Activated T-helper 2 cell treated with anti-CD3 and anti-CD28 coated beads, Interferon-gamma antibody, Interleukin-2, Interleukin-4, amounts not matched to agents 10 μg/mL and 5 μg/mL and 100 μg/mL, durations not matched to agents 14 hours and 24 hours and 36 hours (primary cell): ENCODE results near the gene CD163L1. TPM values are rescaled to one million over a fixed set of nuclear protein-coding genes. Genes with fewer than 3 reads are reported as not detected.

Experiments used
- DNase-seq: peaks from one replicate; pipeline ENCODE4 v3.0.0; 2021; ENCODE audit warnings: low spot score
- H3K27ac Mint-ChIP-seq: one replicate; pipeline ENCODE4 v1.8.0; 2021; ENCODE audit warnings: mixed read lengths
- H3K27me3 Mint-ChIP-seq: one replicate; pipeline ENCODE4 v1.8.0; 2021; ENCODE audit warnings: low read depth, mixed read lengths
- H3K36me3 Mint-ChIP-seq: one replicate; pipeline ENCODE4 v1.8.0; 2021; ENCODE audit warnings: low read depth, mixed read lengths
- H3K4me1 Mint-ChIP-seq: one replicate; pipeline ENCODE4 v1.8.0; 2021; ENCODE audit warnings: low read depth, mixed read lengths
- H3K4me3 Mint-ChIP-seq: one replicate; pipeline ENCODE4 v1.8.0; 2021; ENCODE audit warnings: low read depth, mild to moderate bottlenecking, moderate library complexity, mixed read lengths
- H3K9me3 Mint-ChIP-seq: one replicate; pipeline ENCODE4 v1.8.0; 2021; ENCODE audit warnings: mixed read lengths
- intact Hi-C: fragments of 100-400 bp; cut with micrococcal nuclease; formaldehyde crosslinking; loops from one replicate; pipeline ENCODE4 v1.15.1; 2023
- total RNA-seq: library from RNA; stranded (reverse); gene quantifications from 2 replicates; pipeline ENCODE4 v1.2.3, GENCODE V29; 2022

CD163L1 gene
- total RNA-seq, 1 donor from 2014 or later = not detected

GRCh38 chr12:7395950-7396349 lies 48.0 kb downstream of the CD163L1 start:
- intact Hi-C loops = no loop called here
- peaks cover 4% of the 10 kb centered on the region for H3K27me3 Mint-ChIP-seq
- no peak overlapping the region for H3K4me3 Mint-ChIP-seq
- no peak overlapping the region for H3K27ac Mint-ChIP-seq
- H3K4me1 Mint-ChIP-seq = no peaks in the 10 kb centered on the region
- H3K36me3 Mint-ChIP-seq = no peaks in the 10 kb centered on the region
- no peak for DNase-seq
- H3K9me3 Mint-ChIP-seq = no peaks in the 10 kb centered on the region

GRCh38 chr12:7387289-7387688 lies 56.7 kb downstream of the CD163L1 start:
- intact Hi-C loops = no loop called here
- DNase-seq = no peak
- H3K4me1 Mint-ChIP-seq = no peaks in the 10 kb centered on the region
- H3K9me3 Mint-ChIP-seq = no peaks in the 10 kb centered on the region
- H3K27ac Mint-ChIP-seq = no peak overlapping the region
- no peaks in the 10 kb centered on the region for H3K36me3 Mint-ChIP-seq
- H3K4me3 Mint-ChIP-seq = no peak overlapping the region
- peaks cover 2% of the 10 kb centered on the region for H3K27me3 Mint-ChIP-seq

- Mint-ChIP-seq H3K36me3 (no peaks in the 10 kb centered on the region), H3K27ac (no peak overlapping the region), H3K9me3 (no peaks in the 10 kb centered on the region), H3K4me3 (no peak overlapping the region), H3K4me1 (no peaks in the 10 kb centered on the region), H3K27me3 (peaks cover 7% of the 10 kb centered on the region)
- DNase-seq = no peak
- intact Hi-C loops = no loop called here
Measured at GRCh38 chr12:7383157-7383556, 60.8 kb downstream of the CD163L1 start.

- no peak for DNase-seq
- H3K27me3 Mint-ChIP-seq = peaks cover 9% of the 10 kb centered on the region
- H3K9me3 Mint-ChIP-seq = no peaks in the 10 kb centered on the region
- no peaks in the 10 kb centered on the region for H3K4me1 Mint-ChIP-seq
- no peaks in the 10 kb centered on the region for H3K36me3 Mint-ChIP-seq
- intact Hi-C loops = no loop called here
- no peak overlapping the region for H3K27ac Mint-ChIP-seq
- H3K4me3 Mint-ChIP-seq = no peak overlapping the region
Measured at GRCh38 chr12:7376196-7376595, 67.8 kb downstream of the CD163L1 start.

- no peak for DNase-seq
- Mint-ChIP-seq H3K27ac (no peak overlapping the region), H3K36me3 (no peaks in the 10 kb centered on the region), H3K27me3 (peaks cover 8% of the 10 kb centered on the region), H3K9me3 (no peaks in the 10 kb centered on the region), H3K4me1 (no peaks in the 10 kb centered on the region), H3K4me3 (no peak overlapping the region)
- intact Hi-C loops = no loop called here
Measured at GRCh38 chr12:7375145-7375543, 68.8 kb downstream of the CD163L1 start.

GRCh38 chr12:7374423-7375144 lies 69.4 kb downstream of the CD163L1 start:
- Mint-ChIP-seq H3K27me3 (peaks cover 8% of the 10 kb centered on the region), H3K27ac (no peak overlapping the region), H3K4me1 (no peaks in the 10 kb centered on the region), H3K36me3 (no peaks in the 10 kb centered on the region), H3K9me3 (no peaks in the 10 kb centered on the region), H3K4me3 (no peak overlapping the region)
- DNase-seq = no peak
- intact Hi-C loops = no loop called here

GRCh38 chr12:7373226-7373625 lies 70.7 kb downstream of the CD163L1 start:
- Mint-ChIP-seq H3K9me3 (no peaks in the 10 kb centered on the region), H3K27me3 (peaks cover 10% of the 10 kb centered on the region), H3K27ac (no peak overlapping the region), H3K4me1 (no peaks in the 10 kb centered on the region), H3K36me3 (no peaks in the 10 kb centered on the region), H3K4me3 (no peak overlapping the region)
- intact Hi-C loops = no loop called here
- DNase-seq = no peak

- Mint-ChIP-seq H3K4me3 (no peak overlapping the region), H3K9me3 (no peaks in the 10 kb centered on the region), H3K36me3 (no peaks in the 10 kb centered on the region), H3K27me3 (peaks cover 9% of the 10 kb centered on the region), H3K27ac (no peak overlapping the region), H3K4me1 (no peaks in the 10 kb centered on the region)
- intact Hi-C loops = no loop called here
- no peak for DNase-seq
Measured at GRCh38 chr12:7369274-7369729, 74.7 kb downstream of the CD163L1 start.

GRCh38 chr12:7362734-7363133 lies 81.2 kb downstream of the CD163L1 start:
- no peaks in the 10 kb centered on the region for H3K4me1 Mint-ChIP-seq
- intact Hi-C loops = no loop called here
- H3K4me3 Mint-ChIP-seq = no peak overlapping the region
- no peaks in the 10 kb centered on the region for H3K9me3 Mint-ChIP-seq
- DNase-seq = no peak
- no peak overlapping the region for H3K27ac Mint-ChIP-seq
- no peaks in the 10 kb centered on the region for H3K36me3 Mint-ChIP-seq
- H3K27me3 Mint-ChIP-seq = peaks cover 10% of the 10 kb centered on the region

- intact Hi-C loops = no loop called here
- Mint-ChIP-seq H3K36me3 (no peaks in the 10 kb centered on the region), H3K27me3 (peaks cover 10% of the 10 kb centered on the region), H3K9me3 (no peaks in the 10 kb centered on the region), H3K27ac (no peak overlapping the region), H3K4me3 (no peak overlapping the region), H3K4me1 (no peaks in the 10 kb centered on the region)
- no peak for DNase-seq
Measured at GRCh38 chr12:7361265-7361664, 82.7 kb downstream of the CD163L1 start.

- DNase-seq = no peak
- Mint-ChIP-seq H3K36me3 (no peaks in the 10 kb centered on the region), H3K27me3 (peaks cover 20% of the 10 kb centered on the region), H3K4me3 (no peak overlapping the region), H3K9me3 (no peaks in the 10 kb centered on the region), H3K4me1 (peaks cover 6% of the 10 kb centered on the region), H3K27ac (no peak overlapping the region)
- intact Hi-C loops = no loop called here
Measured at GRCh38 chr12:7354529-7354928, 89.4 kb downstream of the CD163L1 start.

GRCh38 chr12:7352661-7353060 lies 91.3 kb downstream of the CD163L1 start:
- DNase-seq = no peak
- Mint-ChIP-seq H3K36me3 (no peaks in the 10 kb centered on the region), H3K4me3 (no peak overlapping the region), H3K4me1 (peaks cover 6% of the 10 kb centered on the region), H3K27ac (no peak overlapping the region), H3K9me3 (no peaks in the 10 kb centered on the region), H3K27me3 (peaks cover 24% of the 10 kb centered on the region)
- intact Hi-C loops = no loop called here

GRCh38 chr12:7351177-7351576 lies 92.8 kb downstream of the CD163L1 start:
- Mint-ChIP-seq H3K4me3 (no peak overlapping the region), H3K9me3 (no peaks in the 10 kb centered on the region), H3K36me3 (no peaks in the 10 kb centered on the region), H3K27ac (no peak overlapping the region), H3K27me3 (peaks cover 22% of the 10 kb centered on the region), H3K4me1 (peaks cover 13% of the 10 kb centered on the region)
- no peak for DNase-seq
- intact Hi-C loops = no loop called here

GRCh38 chr12:7349418-7349817 lies 94.5 kb downstream of the CD163L1 start:
- intact Hi-C loops = no loop called here
- Mint-ChIP-seq H3K9me3 (no peaks in the 10 kb centered on the region), H3K27ac (no peak overlapping the region), H3K36me3 (no peaks in the 10 kb centered on the region), H3K27me3 (peaks cover 18% of the 10 kb centered on the region), H3K4me3 (no peak overlapping the region), H3K4me1 (peaks cover 15% of the 10 kb centered on the region)
- DNase-seq = no peak
